ENCODE results near the gene PNPLA3. TPM values are rescaled to one million over a fixed set of nuclear protein-coding genes. Genes with fewer than 3 reads are reported as not detected.

The PNPLA3 gene
- total RNA-seq, 1 donor from 2014 or later, result 1.7 TPM

GRCh38 chr22:43884600-43885318, 38.8 kb upstream of the PNPLA3 start:
- Mint-ChIP-seq H3K9me3 (no peaks in the 10 kb centered on the region), H3K36me3 (ENCODE audit: low read depth) (no peaks in the 10 kb centered on the region), H3K27me3 (ENCODE audit: low read depth) (peaks cover 5% of the 10 kb centered on the region), H3K4me3 (ENCODE audit: low read depth) (no peak overlapping the region), H3K4me1 (ENCODE audit: low read depth) (no peaks in the 10 kb centered on the region), H3K27ac (no peak overlapping the region)
- intact Hi-C loops (cut with micrococcal nuclease), result no loop called here
- peak; percentile 21 for DNase-seq (ENCODE audit: low spot score)

- intact Hi-C loops (cut with micrococcal nuclease), result no loop called here
- no peaks in the 10 kb centered on the region for H3K4me1 Mint-ChIP-seq (ENCODE audit: low read depth)
- peaks cover 8% of the 10 kb centered on the region for H3K27me3 Mint-ChIP-seq (ENCODE audit: low read depth)
- no peak overlapping the region for H3K4me3 Mint-ChIP-seq (ENCODE audit: low read depth)
- H3K9me3 Mint-ChIP-seq, result no peaks in the 10 kb centered on the region
- no peak overlapping the region for H3K27ac Mint-ChIP-seq
- no peaks in the 10 kb centered on the region for H3K36me3 Mint-ChIP-seq (ENCODE audit: low read depth)
- DNase-seq (ENCODE audit: low spot score), result no peak
These were observed 38.3 kb upstream of the PNPLA3 start for GRCh38 chr22:43885319-43885671.

- intact Hi-C loops (cut with micrococcal nuclease), result no loop called here
- DNase-seq (ENCODE audit: low spot score), result no peak
- Mint-ChIP-seq H3K4me1 (ENCODE audit: low read depth) (no peaks in the 10 kb centered on the region), H3K36me3 (ENCODE audit: low read depth) (no peaks in the 10 kb centered on the region), H3K9me3 (no peaks in the 10 kb centered on the region), H3K27ac (no peak overlapping the region), H3K27me3 (ENCODE audit: low read depth) (peaks cover 13% of the 10 kb centered on the region), H3K4me3 (ENCODE audit: low read depth) (no peak overlapping the region)
These were observed 37.8 kb upstream of the PNPLA3 start for GRCh38 chr22:43885786-43886185.

- H3K4me1 Mint-ChIP-seq (ENCODE audit: low read depth), result no peaks in the 10 kb centered on the region
- no peak overlapping the region for H3K27ac Mint-ChIP-seq
- H3K4me3 Mint-ChIP-seq (ENCODE audit: low read depth), result no peak overlapping the region
- DNase-seq (ENCODE audit: low spot score), result no peak
- H3K9me3 Mint-ChIP-seq, result no peaks in the 10 kb centered on the region
- intact Hi-C loops (cut with micrococcal nuclease), result no loop called here
- H3K27me3 Mint-ChIP-seq (ENCODE audit: low read depth), result peaks cover 14% of the 10 kb centered on the region
- H3K36me3 Mint-ChIP-seq (ENCODE audit: low read depth), result no peaks in the 10 kb centered on the region
These were observed 37.4 kb upstream of the PNPLA3 start for GRCh38 chr22:43886231-43886630.

- intact Hi-C loops (cut with micrococcal nuclease), result no loop called here
- Mint-ChIP-seq H3K36me3 (ENCODE audit: low read depth) (no peaks in the 10 kb centered on the region), H3K4me1 (ENCODE audit: low read depth) (no peaks in the 10 kb centered on the region)
These were observed 36.2 kb upstream of the PNPLA3 start for GRCh38 chr22:43887391-43887790.

GRCh38 chr22:43888740-43889139, 34.9 kb upstream of the PNPLA3 start:
- Mint-ChIP-seq H3K36me3 (ENCODE audit: low read depth) (no peaks in the 10 kb centered on the region), H3K27ac (no peak overlapping the region), H3K27me3 (ENCODE audit: low read depth) (peaks cover 25% of the 10 kb centered on the region), H3K4me3 (ENCODE audit: low read depth) (no peak overlapping the region), H3K9me3 (no peaks in the 10 kb centered on the region), H3K4me1 (ENCODE audit: low read depth) (no peaks in the 10 kb centered on the region)
- DNase-seq (ENCODE audit: low spot score), result no peak
- intact Hi-C loops (cut with micrococcal nuclease), result no loop called here

More at GRCh38 chr22:43887391-43887790, 36.2 kb upstream of the PNPLA3 start:
- Mint-ChIP-seq H3K4me3 (ENCODE audit: low read depth) (no peak overlapping the region), H3K9me3 (no peaks in the 10 kb centered on the region), H3K27me3 (ENCODE audit: low read depth) (peaks cover 19% of the 10 kb centered on the region), H3K27ac (no peak overlapping the region)
- DNase-seq (ENCODE audit: low spot score), result no peak

- no peak overlapping the region for H3K27ac Mint-ChIP-seq
- no peaks in the 10 kb centered on the region for H3K4me1 Mint-ChIP-seq (ENCODE audit: low read depth)
- peaks cover 28% of the 10 kb centered on the region for H3K27me3 Mint-ChIP-seq (ENCODE audit: low read depth)
- H3K9me3 Mint-ChIP-seq, result no peaks in the 10 kb centered on the region
- H3K36me3 Mint-ChIP-seq (ENCODE audit: low read depth), result no peaks in the 10 kb centered on the region
- H3K4me3 Mint-ChIP-seq (ENCODE audit: low read depth), result no peak overlapping the region
- intact Hi-C loops (cut with micrococcal nuclease), result no loop called here
- no peak for DNase-seq (ENCODE audit: low spot score)
These were observed 34.3 kb upstream of the PNPLA3 start for GRCh38 chr22:43889201-43889859.

GRCh38 chr22:43889860-43890253, 33.7 kb upstream of the PNPLA3 start:
- Mint-ChIP-seq H3K4me3 (ENCODE audit: low read depth) (no peak overlapping the region), H3K9me3 (no peaks in the 10 kb centered on the region), H3K4me1 (ENCODE audit: low read depth) (no peaks in the 10 kb centered on the region), H3K27ac (no peak overlapping the region), H3K27me3 (ENCODE audit: low read depth) (peaks cover 28% of the 10 kb centered on the region), H3K36me3 (ENCODE audit: low read depth) (no peaks in the 10 kb centered on the region)
- intact Hi-C loops (cut with micrococcal nuclease), result no loop called here
- no peak for DNase-seq (ENCODE audit: low spot score)

GRCh38 chr22:43890901-43891331, 32.7 kb upstream of the PNPLA3 start:
- Mint-ChIP-seq H3K4me1 (ENCODE audit: low read depth) (no peaks in the 10 kb centered on the region), H3K27me3 (ENCODE audit: low read depth) (peaks cover 28% of the 10 kb centered on the region), H3K9me3 (no peaks in the 10 kb centered on the region), H3K36me3 (ENCODE audit: low read depth) (no peaks in the 10 kb centered on the region), H3K27ac (no peak overlapping the region), H3K4me3 (ENCODE audit: low read depth) (no peak overlapping the region)
- DNase-seq (ENCODE audit: low spot score), result no peak
- intact Hi-C loops (cut with micrococcal nuclease), result no loop called here

- H3K4me3 Mint-ChIP-seq (ENCODE audit: low read depth), result no peak within 1 kb of the TSS
- H3K27ac Mint-ChIP-seq, result no peak within 1 kb of the TSS
- H3K4me1 Mint-ChIP-seq (ENCODE audit: low read depth), result no peaks in the 10 kb centered on the region
- intact Hi-C loops (cut with micrococcal nuclease), result no loop called here
- no peak for DNase-seq (ENCODE audit: low spot score)
- H3K9me3 Mint-ChIP-seq, result no peaks in the 10 kb centered on the region
- H3K36me3 Mint-ChIP-seq (ENCODE audit: low read depth), result no peaks in the 10 kb centered on the region
- peaks cover 28% of the 10 kb centered on the region for H3K27me3 Mint-ChIP-seq (ENCODE audit: low read depth)
These were observed 32.0 kb upstream of the PNPLA3 start, which contains the start of gene PNPLA5 for GRCh38 chr22:43891360-43892182. Gene PNPLA5, minus strand, starts transcription at chr22:43892013. Its CDS starts 133 bp downstream, at chr22:43891880.

GRCh38 chr22:43892183-43892894, 31.3 kb upstream of the PNPLA3 start:
- no peaks in the 10 kb centered on the region for H3K36me3 Mint-ChIP-seq (ENCODE audit: low read depth)
- H3K9me3 Mint-ChIP-seq, result no peaks in the 10 kb centered on the region
- no peaks in the 10 kb centered on the region for H3K4me1 Mint-ChIP-seq (ENCODE audit: low read depth)
- peaks cover 28% of the 10 kb centered on the region for H3K27me3 Mint-ChIP-seq (ENCODE audit: low read depth)
- H3K4me3 Mint-ChIP-seq (ENCODE audit: low read depth), result no peak overlapping the region
- intact Hi-C loops (cut with micrococcal nuclease), result no loop called here
- DNase-seq (ENCODE audit: low spot score), result no peak
- no peak overlapping the region for H3K27ac Mint-ChIP-seq

GRCh38 chr22:43893266-43893665, 30.3 kb upstream of the PNPLA3 start:
- Mint-ChIP-seq H3K4me1 (ENCODE audit: low read depth) (no peaks in the 10 kb centered on the region), H3K27ac (no peak overlapping the region), H3K36me3 (ENCODE audit: low read depth) (no peaks in the 10 kb centered on the region), H3K27me3 (ENCODE audit: low read depth) (peaks cover 28% of the 10 kb centered on the region), H3K9me3 (no peaks in the 10 kb centered on the region), H3K4me3 (ENCODE audit: low read depth) (no peak overlapping the region)
- intact Hi-C loops (cut with micrococcal nuclease), result no loop called here
- DNase-seq (ENCODE audit: low spot score), result no peak
